ENCODE results near the gene GPR180.

The GPR180 gene

GRCh38 chr13:94601446-94602431 lies at the start of gene GPR180:
Gene GPR180 (plus strand): TSS chr13:94601857. CDS start chr13:94601928, 71 bp downstream.
- peak; percentile 99 for DNase-seq (ENCODE audit: low read depth)

GRCh38 chr13:94552095-94552494 lies 49.6 kb upstream of the GPR180 start:
- no peak for DNase-seq (ENCODE audit: low read depth)

DNA sequence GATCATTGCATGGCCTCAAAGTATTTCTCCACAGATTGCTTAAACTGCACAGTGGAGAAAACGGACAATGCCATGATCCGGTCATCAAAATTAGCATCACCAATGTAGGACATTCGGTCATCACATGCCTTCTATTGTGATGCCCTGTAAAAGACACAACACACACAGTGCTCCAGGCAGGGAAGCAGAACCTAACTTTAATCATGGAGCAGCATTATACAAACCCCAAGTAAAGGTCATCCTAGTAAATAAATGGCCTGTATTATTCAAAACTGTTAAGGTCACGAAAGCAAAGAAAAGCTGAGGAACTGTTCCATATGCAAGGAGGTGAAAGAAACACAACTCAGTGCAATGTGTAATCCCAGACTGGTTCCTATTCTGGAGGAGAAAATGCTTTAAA lies 47.9 kb upstream of the GPR180 start:
- DNase-seq (ENCODE audit: low read depth): no peak

- no peak for DNase-seq (ENCODE audit: low read depth)
Observed at GRCh38 chr13:94556041-94556440, 45.6 kb upstream of the GPR180 start.

- no peak for DNase-seq (ENCODE audit: low read depth)
Observed at GRCh38 chr13:94556621-94557020, 45.0 kb upstream of the GPR180 start.

DNA sequence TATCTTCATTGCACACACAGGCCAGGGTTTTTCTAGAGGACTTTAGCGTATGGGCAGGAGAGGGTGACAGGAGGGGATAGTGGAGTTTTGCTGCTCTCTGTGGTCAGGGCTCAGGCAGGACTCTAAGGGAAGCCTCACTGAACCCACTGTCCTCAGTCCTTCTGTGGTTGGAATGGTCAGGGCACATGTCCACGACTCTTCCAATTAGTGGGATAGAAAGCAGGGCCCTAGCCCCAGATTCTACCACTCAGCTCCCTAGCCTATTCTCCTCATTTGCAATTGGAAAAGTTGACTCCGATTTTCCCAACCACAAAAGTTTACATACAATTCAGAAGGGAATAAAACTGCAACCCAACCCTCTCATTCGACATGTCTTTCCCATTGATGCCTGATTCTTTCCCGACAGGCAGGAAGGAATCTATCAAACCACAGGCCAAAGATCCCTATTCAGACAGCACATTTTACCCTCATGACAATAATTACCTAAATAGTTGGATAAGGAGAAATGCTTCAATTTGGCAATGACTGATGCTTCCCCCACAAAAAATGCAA lies 43.9 kb upstream of the GPR180 start:
- no peak for DNase-seq (ENCODE audit: low read depth)

- no peak for DNase-seq (ENCODE audit: low read depth)
Observed at GRCh38 chr13:94558716-94559115, 42.9 kb upstream of the GPR180 start.

GRCh38 chr13:94559222-94559795 lies 42.3 kb upstream of the GPR180 start:
- DNase-seq (ENCODE audit: low read depth): no peak

DNA sequence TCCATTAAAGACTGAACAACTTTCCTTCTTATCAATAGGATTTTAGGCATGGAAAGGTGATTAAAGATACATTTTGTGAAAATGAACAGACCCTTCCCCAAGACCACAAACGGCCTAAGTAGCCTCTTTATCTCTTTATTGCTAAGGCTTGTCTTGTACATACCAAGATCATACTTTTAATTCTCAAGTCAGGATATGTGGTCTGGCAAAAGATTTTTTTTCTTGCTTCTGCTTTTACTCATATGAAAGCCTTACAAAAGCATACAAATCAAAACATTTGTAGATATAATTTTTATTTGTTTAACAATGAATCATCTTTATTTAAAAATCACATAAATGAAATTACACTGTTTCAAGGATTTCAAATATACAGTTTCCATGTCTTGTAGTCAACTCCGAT lies 41.5 kb upstream of the GPR180 start:
- DNase-seq (ENCODE audit: low read depth): no peak

DNA sequence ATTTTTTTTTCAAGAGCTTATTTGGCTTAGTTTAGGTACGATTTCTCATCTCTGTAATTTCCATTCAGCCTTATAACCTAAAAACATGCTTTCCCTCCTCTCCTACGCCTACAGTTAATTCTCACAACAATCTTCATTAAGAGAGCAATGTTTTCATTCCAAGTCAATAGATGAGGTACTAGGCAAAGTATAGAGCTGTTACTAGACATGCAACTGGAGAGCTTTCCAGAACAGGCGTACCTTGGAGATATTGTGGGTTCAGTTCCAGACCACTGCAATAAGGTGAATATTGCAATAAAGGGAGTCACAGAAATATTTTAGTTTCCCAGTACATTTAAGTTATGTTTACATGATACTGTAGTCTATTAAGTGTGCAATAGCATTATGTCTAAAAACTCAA lies 40.5 kb upstream of the GPR180 start:
- no peak for DNase-seq (ENCODE audit: low read depth)

DNA sequence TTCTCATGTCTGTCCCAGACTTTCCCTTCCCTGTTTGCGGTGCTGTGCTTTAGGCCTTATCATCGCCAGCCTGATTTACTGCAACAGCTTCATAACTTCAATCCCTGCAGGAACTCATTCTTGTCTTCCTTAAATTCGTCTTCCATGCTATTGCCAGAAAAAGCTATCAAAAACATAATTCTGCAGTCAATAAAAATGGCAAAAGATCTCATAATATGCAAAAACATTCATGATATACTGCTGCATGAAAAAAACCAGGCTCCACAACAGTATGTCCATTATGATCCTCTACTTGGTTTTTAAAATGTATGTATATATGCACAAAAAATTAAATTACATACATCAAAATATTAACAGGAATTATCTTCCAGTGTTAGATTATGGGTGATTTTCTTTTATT lies 34.1 kb upstream of the GPR180 start:
- DNase-seq (ENCODE audit: low read depth): no peak

DNA sequence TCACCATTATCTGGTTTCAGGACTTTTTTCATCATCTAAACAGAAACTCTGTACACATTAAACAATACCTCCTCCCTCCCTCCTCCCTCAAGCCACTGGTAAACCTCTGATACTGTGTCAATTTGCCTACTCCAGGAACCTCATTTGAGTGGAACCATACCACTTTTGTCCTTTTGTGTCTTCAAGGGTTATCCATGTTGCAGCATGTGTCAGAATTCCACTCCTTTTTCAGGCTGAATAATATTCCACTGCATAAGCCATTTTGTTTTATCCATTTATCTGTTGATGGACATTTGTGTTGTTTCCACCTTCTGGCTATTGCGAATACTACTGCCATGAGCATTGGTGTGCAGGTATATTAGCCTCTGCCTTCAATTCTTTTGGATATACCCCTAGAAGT lies 33.2 kb upstream of the GPR180 start:
- no peak for DNase-seq (ENCODE audit: low read depth)

- no peak for DNase-seq (ENCODE audit: low read depth)
Observed at GRCh38 chr13:94569615-94570014, 32.0 kb upstream of the GPR180 start.

GRCh38 chr13:94579063-94579462 lies 22.6 kb upstream of the GPR180 start:
- no peak for DNase-seq (ENCODE audit: low read depth)

DNA sequence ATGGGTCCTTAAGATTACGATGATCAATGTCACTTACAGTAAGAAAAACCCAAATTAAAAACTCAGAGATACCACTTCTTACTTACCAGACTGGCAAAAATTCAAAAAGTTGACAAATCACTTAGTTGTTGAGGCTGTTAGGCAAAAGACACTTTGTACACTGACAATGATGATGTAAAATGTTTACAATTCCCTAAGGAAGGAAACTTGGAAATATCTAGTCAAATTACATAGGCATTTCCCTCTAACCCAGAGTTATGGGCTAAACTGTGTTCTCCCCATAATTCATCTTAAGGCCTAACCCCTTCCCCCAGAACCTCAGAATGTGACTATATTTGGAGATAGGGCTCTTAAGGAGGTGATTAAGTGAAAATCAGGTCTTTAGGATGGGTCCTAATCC lies 17.7 kb upstream of the GPR180 start:
- DNase-seq (ENCODE audit: low read depth): no peak

DNA sequence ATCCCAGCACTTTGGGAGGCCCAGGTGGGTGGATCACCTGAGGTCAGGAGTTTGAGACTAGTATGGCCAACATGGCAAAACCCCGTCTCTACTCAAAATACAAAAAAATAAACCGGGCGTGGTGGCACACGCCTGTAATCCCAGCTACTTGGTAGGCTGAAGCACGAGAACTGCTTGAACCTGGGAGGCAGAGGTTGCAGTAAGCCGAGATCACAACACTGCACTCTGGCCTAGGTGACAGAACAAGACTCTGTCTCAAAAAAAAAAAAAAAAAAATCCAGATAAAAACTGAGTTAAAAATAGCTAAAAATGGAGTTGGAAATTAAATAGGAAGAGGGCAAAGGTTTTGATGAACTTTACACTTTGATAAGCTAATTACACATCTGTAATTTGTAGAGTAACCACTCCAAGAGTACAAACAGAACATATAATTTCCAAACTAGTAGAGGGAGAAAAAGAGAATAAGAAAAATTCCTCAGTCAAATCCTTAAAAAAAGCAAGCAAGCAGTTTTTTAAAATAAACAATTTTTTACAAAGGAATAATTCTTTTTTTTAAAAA lies 16.0 kb upstream of the GPR180 start:
- no peak for DNase-seq (ENCODE audit: low read depth)

DNA sequence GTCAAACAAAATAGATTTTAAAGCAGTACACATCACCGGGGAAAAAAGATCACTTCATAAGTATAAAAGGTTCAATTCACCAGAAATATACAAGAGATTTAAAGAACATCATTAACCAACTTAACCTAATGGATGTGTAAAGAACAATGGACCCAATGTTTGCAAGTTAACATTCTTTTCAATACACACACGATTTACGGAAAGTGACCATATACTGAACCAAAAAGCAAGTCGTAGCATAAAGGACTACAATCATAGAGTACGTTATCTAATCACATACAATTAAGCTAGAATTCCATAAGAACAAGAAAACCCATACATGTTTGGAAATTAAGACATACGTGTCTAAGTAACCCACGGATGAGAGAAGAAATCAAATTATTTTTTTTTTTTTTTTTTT lies 15.3 kb upstream of the GPR180 start:
- no peak for DNase-seq (ENCODE audit: low read depth)

GRCh38 chr13:94588541-94588940 lies 13.1 kb upstream of the GPR180 start:
- no peak for DNase-seq (ENCODE audit: low read depth)

- no peak for DNase-seq (ENCODE audit: low read depth)
Observed at GRCh38 chr13:94590744-94591143, 10.9 kb upstream of the GPR180 start.

GRCh38 chr13:94595001-94595949 lies 6.4 kb upstream of the GPR180 start:
- no peak for DNase-seq (ENCODE audit: low read depth)

- DNase-seq (ENCODE audit: low read depth): peak; percentile 79
Observed at GRCh38 chr13:94595950-94596574, 5.6 kb upstream of the GPR180 start, which contains the start of gene TGDS. Gene TGDS (minus strand): TSS chr13:94596152. CDS start chr13:94596136, 16 bp downstream.

Measured in fibroblast of the conjunctiva (primary cell).